Measurements from ENCODE around the gene CBX2. TPM values are rescaled to one million over a fixed set of nuclear protein-coding genes. Genes with fewer than 3 reads are reported as not detected.

CBX2 gene
- total RNA-seq, 2 donors from 2014 or later = 1.6 to 2.0 TPM

- no peak for TF ChIP-seq CTCF (IDR thresholded peaks at IDR 0.05)
- no peak for TF ChIP-seq POLR2A (IDR thresholded peaks at IDR 0.05)
- DNase-seq = no peak
- 4 to 5% methylated on average over 30 to 70 of the region's 70 CpGs for WGBS, 2 donors
- intact Hi-C loops (cut with DNase I) = loop anchor here (10.0 kb wide), 1 partner anchor 46 kb away; no protein-coding TSS in a partner anchor
- no peak for ATAC-seq
- Histone ChIP-seq H3K9me3 (no peaks in the 10 kb centered on the region), H3K36me3 (replicated peaks in 1 of 2; ENCODE audit: insufficient read depth in 1 of 2, low read depth in 2 of 2) (no peaks in the 10 kb centered on the region), H3K27me3 (peaks cover 5 to 56% of the 10 kb centered on the region in 2 donors), H3K4me3 (no peak overlapping the region), H3K27ac (no peak overlapping the region), H3K4me1 (peaks cover 58% of the 10 kb centered on the region)
These were observed 20.6 kb downstream of the CBX2 start for GRCh38 chr17:79798299-79799173.

GRCh38 chr17:79799174-79799537 lies 21.2 kb downstream of the CBX2 start:
- TF ChIP-seq CTCF (IDR thresholded peaks at IDR 0.05) (no peak), POLR2A (IDR thresholded peaks at IDR 0.05) (no peak)
- H3K27me3 ChIP-seq = peaks cover 5 to 63% of the 10 kb centered on the region in 2 donors
- no peak overlapping the region for H3K27ac ChIP-seq
- WGBS, 2 donors = 3 to 6% methylated on average over 15 to 23 of the region's 23 CpGs
- DNase-seq = no peak
- H3K36me3 ChIP-seq (replicated peaks in 1 of 2; ENCODE audit: insufficient read depth in 1 of 2, low read depth in 2 of 2) = no peaks in the 10 kb centered on the region
- ATAC-seq = no peak
- H3K9me3 ChIP-seq = no peaks in the 10 kb centered on the region
- intact Hi-C loops (cut with DNase I) = loop anchor here (10.0 kb wide), 1 partner anchor 46 kb away; no protein-coding TSS in a partner anchor
- H3K4me1 ChIP-seq = peaks cover 62% of the 10 kb centered on the region
- H3K4me3 ChIP-seq = no peak overlapping the region

GRCh38 chr17:79799538-79800324 lies 21.8 kb downstream of the CBX2 start:
- DNase-seq = no peak
- 6 to 7% methylated on average over 27 to 31 of the region's 31 CpGs for WGBS, 2 donors

More at GRCh38 chr17:79799538-79800324, 21.8 kb downstream of the CBX2 start:
- Histone ChIP-seq H3K4me3 (no peak overlapping the region), H3K36me3 (replicated peaks in 1 of 2; ENCODE audit: insufficient read depth in 1 of 2, low read depth in 2 of 2) (no peaks in the 10 kb centered on the region), H3K27ac (no peak overlapping the region), H3K9me3 (no peaks in the 10 kb centered on the region), H3K27me3 (peaks cover 5 to 68% of the 10 kb centered on the region in 2 donors), H3K4me1 (peaks cover 66% of the 10 kb centered on the region)
- no peak for TF ChIP-seq POLR2A (IDR thresholded peaks at IDR 0.05)
- no peak for TF ChIP-seq CTCF (IDR thresholded peaks at IDR 0.05)
- intact Hi-C loops (cut with DNase I) = loop anchor here (10.0 kb wide), 2 partner anchors 45 to 185 kb away; no protein-coding TSS in a partner anchor
- ATAC-seq = no peak
